WTC11 (cell line): ENCODE data around the gene PUS7L. TPM values are rescaled to one million over a fixed set of nuclear protein-coding genes. Genes with fewer than 3 reads are reported as not detected.

ENCODE experiments used
- ATAC-seq: fragments of 200-7000 bp; cut with Tn5 transposase; 2 replicates; pipeline ENCODE4 v1.10.0; 2021; ENCODE audit warnings: mild to moderate bottlenecking, moderate library complexity
- CTCF ChIA-PET: fragments of 300-600 bp; sonication (Branson Sonifier 250); formaldehyde crosslinking; loops from one replicate; lab custom pipeline; 2021; ENCODE audit warnings: antibody characterized with exemption; lab: Charles Lee
- POLR2A ChIA-PET: fragments of 350-600 bp; sonication (Branson Sonifier 250); formaldehyde crosslinking; loops from one replicate; lab custom pipeline; 2021; ENCODE audit warnings: antibody characterized with exemption; lab: Charles Lee
- DNase-seq: peaks from one replicate; pipeline ENCODE4 v3.0.0; 2021; ENCODE audit warnings: low spot score
- H3K27ac Mint-ChIP-seq: 2 replicates; pipeline ENCODE4 v1.8.0; 2021; ENCODE audit warnings: mixed read lengths
- H3K27me3 Mint-ChIP-seq: 2 replicates; pipeline ENCODE4 v1.8.0; 2021; ENCODE audit warnings: low read depth, mild to moderate bottlenecking, moderate library complexity, mixed read lengths
- H3K36me3 Mint-ChIP-seq: 2 replicates; pipeline ENCODE4 v1.8.0; 2021; ENCODE audit warnings: mixed read lengths
- H3K4me1 Mint-ChIP-seq: 2 replicates; pipeline ENCODE4 v1.8.0; 2022; ENCODE audit warnings: mixed read lengths
- H3K4me3 Mint-ChIP-seq: 2 replicates; pipeline ENCODE4 v1.8.0; 2021; ENCODE audit warnings: mild to moderate bottlenecking, moderate library complexity, mixed read lengths
- H3K9me3 Mint-ChIP-seq: 2 replicates; pipeline ENCODE4 v1.8.0; 2021; ENCODE audit warnings: mixed read lengths
- ATF1 ChIP-seq: sonication (generic); formaldehyde crosslinking; IDR thresholded peaks from 2 replicates; pipeline ENCODE4 v1.8.1; 2023; ENCODE audit warnings: mild to moderate bottlenecking, moderate library complexity, missing genetic modification reagents
- ATF3 ChIP-seq: sonication (generic); formaldehyde crosslinking; conservative IDR thresholded peaks from 2 replicates; pipeline ENCODE4 v1.8.1; 2022; ENCODE audit warnings: mild to moderate bottlenecking, missing genetic modification reagents
- CREM ChIP-seq: sonication (generic); formaldehyde crosslinking; IDR thresholded peaks from 2 replicates; pipeline ENCODE4 v1.8.1; 2022; ENCODE audit warnings: mild to moderate bottlenecking, missing genetic modification reagents, moderate library complexity
- ELF4 ChIP-seq: sonication (generic); formaldehyde crosslinking; IDR thresholded peaks from 2 replicates; pipeline ENCODE4 v1.8.1; 2022; ENCODE audit warnings: low read depth, mild to moderate bottlenecking, moderate library complexity, missing genetic modification reagents
- IRF2 ChIP-seq: sonication (generic); formaldehyde crosslinking; IDR thresholded peaks from 2 replicates; pipeline ENCODE4 v1.8.0; 2022; ENCODE audit warnings: low read depth, missing genetic modification reagents, borderline replicate concordance
- KAT7 ChIP-seq: sonication (generic); formaldehyde crosslinking; IDR thresholded peaks from 2 replicates; pipeline ENCODE4 v1.8.1; 2023; ENCODE audit warnings: missing genetic modification reagents, mild to moderate bottlenecking, borderline replicate concordance
- MXD4 ChIP-seq: fragments of 250-450 bp; sonication (Bioruptor Pico); IDR thresholded peaks from 2 replicates; pipeline ENCODE4 v1.8.0; 2021; ENCODE audit warnings: mild to moderate bottlenecking, moderate library complexity, borderline replicate concordance
- NFYB ChIP-seq: sonication (generic); formaldehyde crosslinking; conservative IDR thresholded peaks from 2 replicates; pipeline ENCODE4 v1.8.0; 2022; ENCODE audit warnings: low read depth, missing genetic modification reagents
- NR3C1 ChIP-seq: sonication (generic); formaldehyde crosslinking; conservative IDR thresholded peaks from 2 replicates; pipeline ENCODE4 v1.8.1; 2023; ENCODE audit warnings: low read depth, mild to moderate bottlenecking, missing genetic modification reagents
- OVOL2 ChIP-seq: fragments of 250-450 bp; sonication (Bioruptor Pico); IDR thresholded peaks from 2 replicates; pipeline ENCODE4 v1.9.0; 2021; ENCODE audit warnings: mild to moderate bottlenecking, borderline replicate concordance
- PRRX2 ChIP-seq: fragments of 250-450 bp; sonication (Bioruptor Pico); IDR thresholded peaks from 2 replicates; pipeline ENCODE4 v1.8.0; 2021; ENCODE audit warnings: mild to moderate bottlenecking
- RELA ChIP-seq: sonication (generic); formaldehyde crosslinking; IDR thresholded peaks from 2 replicates; pipeline ENCODE4 v1.8.1; 2022; ENCODE audit warnings: missing genetic modification reagents, mild to moderate bottlenecking, borderline replicate concordance
- TEAD4 ChIP-seq: sonication (generic); formaldehyde crosslinking; IDR thresholded peaks from 2 replicates; pipeline ENCODE4 v1.8.0; 2022; ENCODE audit warnings: mild to moderate bottlenecking, missing genetic modification reagents
- USF1 ChIP-seq: sonication (generic); formaldehyde crosslinking; IDR thresholded peaks from 2 replicates; pipeline ENCODE4 v1.8.0; 2022; ENCODE audit warnings: mild to moderate bottlenecking, missing genetic modification reagents
- ZNF121 ChIP-seq: sonication (generic); formaldehyde crosslinking; IDR thresholded peaks from 2 replicates; pipeline ENCODE4 v1.8.0; 2023; ENCODE audit warnings: missing genetic modification reagents
- ZNF263 ChIP-seq: sonication (generic); formaldehyde crosslinking; IDR thresholded peaks from 2 replicates; pipeline ENCODE4 v1.8.1; 2022; ENCODE audit warnings: low read depth, mild to moderate bottlenecking, moderate library complexity, missing genetic modification reagents
- ZNF425 ChIP-seq: fragments of 250-450 bp; sonication (Bioruptor Pico); conservative IDR thresholded peaks from 2 replicates; pipeline ENCODE4 v1.9.0; 2021; ENCODE audit warnings: mild to moderate bottlenecking
- total RNA-seq: library from RNA; stranded (reverse); gene quantifications from 3 replicates; pipeline ENCODE4 v1.2.3, GENCODE V29; 2021
- TF ChIP-seq, protein P1 (sequence below): fragments of 250-450 bp; sonication (Bioruptor Pico); IDR thresholded peaks from 2 replicates; pipeline ENCODE4 v1.9.0; 2021; ENCODE audit warnings: mild to moderate bottlenecking
- TF ChIP-seq, protein P2 (sequence below): fragments of 250-450 bp; sonication (Bioruptor Pico); IDR thresholded peaks from 2 replicates; pipeline ENCODE4 v2.1.2; 2022; ENCODE audit warnings: mild to moderate bottlenecking, moderate library complexity
- TF ChIP-seq, protein P3 (sequence below): sonication (generic); formaldehyde crosslinking; IDR thresholded peaks from 2 replicates; pipeline ENCODE4 v1.8.1; 2023; ENCODE audit warnings: mild to moderate bottlenecking, moderate library complexity, missing genetic modification reagents

Gene PUS7L
- total RNA-seq, 1 experiment from 2014 or later = 20.7 TPM

- peak; percentile 64 for ATAC-seq
- Mint-ChIP-seq H3K27ac (no peak overlapping the region; the same call in 1 of the 2 replicates), H3K4me1 (no peaks in the 10 kb centered on the region), H3K4me3 (no peak overlapping the region), H3K36me3 (no peaks in the 10 kb centered on the region), H3K27me3 (no peaks in the 10 kb centered on the region), H3K9me3 (0 out of 2 replicates have a peak, but pooled peaks cover 5% of the 10 kb centered on the region)
- no peak for TF ChIP-seq ZNF121 (CRISPR knock-in tag)
- TF ChIP-seq ELF4 (CRISPR knock-in tag) = no peak
- TF ChIP-seq, protein P1, sequence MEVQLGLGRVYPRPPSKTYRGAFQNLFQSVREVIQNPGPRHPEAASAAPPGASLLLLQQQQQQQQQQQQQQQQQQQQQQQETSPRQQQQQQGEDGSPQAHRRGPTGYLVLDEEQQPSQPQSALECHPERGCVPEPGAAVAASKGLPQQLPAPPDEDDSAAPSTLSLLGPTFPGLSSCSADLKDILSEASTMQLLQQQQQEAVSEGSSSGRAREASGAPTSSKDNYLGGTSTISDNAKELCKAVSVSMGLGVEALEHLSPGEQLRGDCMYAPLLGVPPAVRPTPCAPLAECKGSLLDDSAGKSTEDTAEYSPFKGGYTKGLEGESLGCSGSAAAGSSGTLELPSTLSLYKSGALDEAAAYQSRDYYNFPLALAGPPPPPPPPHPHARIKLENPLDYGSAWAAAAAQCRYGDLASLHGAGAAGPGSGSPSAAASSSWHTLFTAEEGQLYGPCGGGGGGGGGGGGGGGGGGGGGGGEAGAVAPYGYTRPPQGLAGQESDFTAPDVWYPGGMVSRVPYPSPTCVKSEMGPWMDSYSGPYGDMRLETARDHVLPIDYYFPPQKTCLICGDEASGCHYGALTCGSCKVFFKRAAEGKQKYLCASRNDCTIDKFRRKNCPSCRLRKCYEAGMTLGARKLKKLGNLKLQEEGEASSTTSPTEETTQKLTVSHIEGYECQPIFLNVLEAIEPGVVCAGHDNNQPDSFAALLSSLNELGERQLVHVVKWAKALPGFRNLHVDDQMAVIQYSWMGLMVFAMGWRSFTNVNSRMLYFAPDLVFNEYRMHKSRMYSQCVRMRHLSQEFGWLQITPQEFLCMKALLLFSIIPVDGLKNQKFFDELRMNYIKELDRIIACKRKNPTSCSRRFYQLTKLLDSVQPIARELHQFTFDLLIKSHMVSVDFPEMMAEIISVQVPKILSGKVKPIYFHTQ = no peak
- TF ChIP-seq NR3C1 = no peak
- no peak for TF ChIP-seq RELA
- no peak for TF ChIP-seq CREM (CRISPR knock-in tag)
- TF ChIP-seq, protein P2, sequence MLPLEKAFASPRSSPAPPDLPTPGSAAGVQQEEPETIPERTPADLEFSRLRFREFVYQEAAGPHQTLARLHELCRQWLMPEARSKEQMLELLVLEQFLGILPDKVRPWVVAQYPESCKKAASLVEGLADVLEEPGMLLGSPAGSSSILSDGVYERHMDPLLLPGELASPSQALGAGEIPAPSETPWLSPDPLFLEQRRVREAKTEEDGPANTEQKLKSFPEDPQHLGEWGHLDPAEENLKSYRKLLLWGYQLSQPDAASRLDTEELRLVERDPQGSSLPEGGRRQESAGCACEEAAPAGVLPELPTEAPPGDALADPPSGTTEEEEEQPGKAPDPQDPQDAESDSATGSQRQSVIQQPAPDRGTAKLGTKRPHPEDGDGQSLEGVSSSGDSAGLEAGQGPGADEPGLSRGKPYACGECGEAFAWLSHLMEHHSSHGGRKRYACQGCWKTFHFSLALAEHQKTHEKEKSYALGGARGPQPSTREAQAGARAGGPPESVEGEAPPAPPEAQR = no peak
- no peak for TF ChIP-seq TEAD4 (CRISPR knock-in tag)
- TF ChIP-seq ZNF263 (CRISPR knock-in tag) = no peak
- TF ChIP-seq IRF2 (CRISPR knock-in tag) = no peak
- TF ChIP-seq MXD4 (CRISPR knock-in tag) = no peak
- TF ChIP-seq, protein P3, sequence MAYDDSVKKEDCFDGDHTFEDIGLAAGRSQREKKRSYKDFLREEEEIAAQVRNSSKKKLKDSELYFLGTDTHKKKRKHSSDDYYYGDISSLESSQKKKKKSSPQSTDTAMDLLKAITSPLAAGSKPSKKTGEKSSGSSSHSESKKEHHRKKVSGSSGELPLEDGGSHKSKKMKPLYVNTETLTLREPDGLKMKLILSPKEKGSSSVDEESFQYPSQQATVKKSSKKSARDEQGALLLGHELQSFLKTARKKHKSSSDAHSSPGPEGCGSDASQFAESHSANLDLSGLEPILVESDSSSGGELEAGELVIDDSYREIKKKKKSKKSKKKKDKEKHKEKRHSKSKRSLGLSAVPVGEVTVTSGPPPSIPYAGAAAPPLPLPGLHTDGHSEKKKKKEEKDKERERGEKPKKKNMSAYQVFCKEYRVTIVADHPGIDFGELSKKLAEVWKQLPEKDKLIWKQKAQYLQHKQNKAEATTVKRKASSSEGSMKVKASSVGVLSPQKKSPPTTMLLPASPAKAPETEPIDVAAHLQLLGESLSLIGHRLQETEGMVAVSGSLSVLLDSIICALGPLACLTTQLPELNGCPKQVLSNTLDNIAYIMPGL (CRISPR knock-in tag) = no peak
- no peak for TF ChIP-seq ZNF425 (CRISPR knock-in tag)
- TF ChIP-seq USF1 (CRISPR knock-in tag) = no peak
- TF ChIP-seq PRRX2 (CRISPR knock-in tag) = no peak
- TF ChIP-seq ATF3 (CRISPR knock-in tag) = no peak
- no peak for TF ChIP-seq ATF1 (CRISPR knock-in tag)
- TF ChIP-seq KAT7 = no peak
- no peak for TF ChIP-seq OVOL2 (CRISPR knock-in tag)
- no peak for TF ChIP-seq NFYB (CRISPR knock-in tag)
- DNase-seq = no peak
- POLR2A ChIA-PET = no interaction called here
- CTCF ChIA-PET = interaction anchor here (0.7 kb wide), 1 partner anchor 201 kb away, joined by 4 read pairs; no protein-coding TSS in a partner anchor
These were observed 83.3 kb downstream of the PUS7L start for GRCh38 chr12:43675048-43675904.
